ENCODE data around the gene ZGPAT.

DNA sequence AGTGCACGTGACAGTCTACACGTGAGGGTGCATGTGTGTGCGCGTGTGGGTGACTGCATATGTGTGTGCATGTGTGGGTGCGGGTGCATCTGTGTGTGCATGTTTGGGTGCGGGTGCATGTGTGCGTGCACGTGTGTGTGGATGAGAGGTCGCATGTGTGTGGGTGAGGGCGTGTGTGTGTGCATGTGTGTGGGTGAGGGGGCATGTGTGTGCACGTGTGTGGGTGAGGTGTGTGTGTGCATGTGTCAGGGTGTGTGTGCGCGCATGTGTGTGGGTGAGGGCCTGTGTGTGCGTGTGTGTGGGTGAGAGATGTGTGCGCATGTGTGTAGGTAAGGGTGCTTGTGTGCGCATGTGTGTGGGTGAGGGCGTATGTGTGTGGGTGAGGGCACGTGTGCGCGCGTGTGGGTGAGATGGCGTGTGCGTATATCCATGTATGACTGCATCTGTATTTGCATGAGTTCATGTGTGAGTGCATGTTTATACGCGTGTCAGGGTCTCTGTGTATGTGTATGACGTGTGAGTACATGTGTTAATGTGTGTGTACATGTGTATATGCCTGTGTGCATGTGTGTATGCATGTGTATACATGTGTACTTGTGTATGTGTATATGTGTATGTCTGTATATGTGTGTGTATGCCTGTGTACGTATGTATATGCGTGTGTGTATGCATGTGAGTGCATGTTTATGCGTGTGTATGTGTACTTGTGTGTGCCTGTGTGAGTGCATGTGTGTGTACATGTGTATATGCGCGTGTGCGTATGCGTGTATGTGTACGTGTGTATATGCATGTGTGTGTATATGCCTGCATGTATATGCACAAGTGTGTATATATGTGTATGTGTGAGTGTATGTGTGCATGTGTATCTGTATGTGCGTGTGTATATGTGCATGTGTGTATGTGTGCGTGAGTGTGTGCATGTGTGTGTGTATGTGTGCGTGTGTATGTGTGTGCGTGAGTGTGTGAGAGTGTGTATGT lies 24.6 kb downstream of the ZGPAT start:
- no peak for TF ChIP-seq POLR2A (IDR thresholded peaks at IDR 0.05)
- TF ChIP-seq CTCF (IDR thresholded peaks at IDR 0.05): no peak

Measured in ovary (tissue), 3 donors.